HUDEP-2 (cell line): Measurements from ENCODE around the gene PIGBOS1.

Experiments used
- DNase-seq, 76 experiments: peaks; one replicate each; lab custom pipeline; 2025; ENCODE audit not compliant: unreplicated experiment in 76 of 76; lab: John Stamatoyannopoulos, UW

The PIGBOS1 gene

DNA sequence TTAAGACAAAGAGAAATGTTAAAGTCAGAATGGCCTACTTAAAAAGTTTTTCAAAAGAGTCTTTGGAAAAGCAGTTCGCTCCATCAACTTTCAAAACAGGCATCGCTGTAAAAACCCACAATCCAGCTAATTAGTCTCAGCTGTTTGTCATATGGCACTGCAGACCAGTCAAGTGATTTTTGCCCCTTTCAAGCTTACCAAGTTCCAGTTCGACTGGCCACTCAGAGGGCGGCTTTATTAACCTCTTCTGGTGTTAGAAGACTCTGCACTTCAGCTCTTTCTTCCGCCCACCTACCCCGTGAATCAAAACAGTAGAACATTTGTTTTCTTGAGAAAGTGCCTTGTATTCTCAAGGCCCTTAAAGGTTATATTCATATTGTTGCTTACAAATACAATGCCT lies 48.6 kb downstream of the PIGBOS1 start:
- DNase-seq = no peak

DNA sequence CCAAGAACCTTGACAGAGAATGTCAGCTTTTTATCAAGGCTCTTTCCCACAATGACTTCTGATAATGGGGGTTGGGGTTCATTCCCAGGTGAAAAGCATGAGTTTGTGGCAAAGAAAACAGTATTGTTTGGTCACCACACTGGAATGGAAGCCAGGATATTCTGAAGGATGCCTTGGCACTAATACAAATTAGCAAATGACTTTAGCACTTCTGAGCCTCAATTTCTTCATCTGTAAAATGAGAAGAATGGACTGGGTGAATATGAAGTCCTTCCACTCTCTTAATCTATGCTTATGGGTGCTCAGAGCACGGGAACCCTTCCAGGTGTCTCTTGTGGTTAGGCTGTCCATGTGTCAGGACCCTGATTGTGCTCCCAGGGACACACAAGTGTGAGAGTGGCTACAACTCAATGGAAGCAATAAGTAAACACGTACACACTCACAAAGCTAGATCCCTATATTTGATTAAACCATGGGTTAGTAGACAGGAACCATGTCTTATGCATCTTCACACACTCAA lies 50.7 kb downstream of the PIGBOS1 start:
- no peak for DNase-seq

DNA sequence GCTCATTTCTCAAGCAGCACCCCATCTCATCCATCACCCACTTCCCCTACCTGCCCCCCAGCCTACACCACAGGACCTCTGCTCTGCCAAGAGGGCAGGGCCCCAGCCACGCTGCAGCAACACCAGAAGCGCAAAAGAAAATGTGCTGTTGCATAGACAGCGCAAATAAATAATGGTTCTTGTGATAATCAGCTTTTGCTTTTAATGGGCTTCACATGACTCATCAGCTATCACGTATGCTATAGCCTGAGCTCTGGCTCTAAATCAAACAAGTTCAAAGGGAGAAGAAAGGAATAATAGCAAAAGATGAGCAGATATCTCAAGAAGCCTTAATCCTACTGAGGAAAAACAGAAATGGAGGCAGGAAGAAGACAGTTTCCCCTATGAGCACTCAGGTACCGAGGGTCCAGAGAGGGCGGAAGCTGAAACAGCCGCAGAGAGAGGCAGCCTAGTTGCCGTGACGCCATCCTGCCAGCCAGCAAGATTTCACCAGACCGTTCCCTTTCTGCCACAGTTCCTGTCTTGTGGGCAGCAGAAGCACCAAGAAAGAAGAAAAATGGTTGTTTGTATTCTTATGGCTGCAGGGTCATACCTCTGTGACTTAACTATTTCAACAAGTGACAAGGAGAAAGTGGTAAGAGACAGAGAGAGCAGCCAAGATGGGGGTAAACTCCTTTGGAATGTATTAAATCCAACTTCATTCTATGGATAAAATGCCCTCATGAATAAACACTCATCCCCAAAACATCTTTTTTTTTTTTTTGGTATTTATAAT lies 51.3 kb downstream of the PIGBOS1 start:
- no peak for DNase-seq
